Tibial nerve (tissue), 4 donors: ENCODE data around the gene SPATA33. TPM values are rescaled to one million over a fixed set of nuclear protein-coding genes. Genes with fewer than 3 reads are reported as not detected.
"Not testable (repeated sequence)": the region's sequence is repeated elsewhere in the genome, so short reads cannot be mapped to it uniquely, and the experiment has no call there.

ENCODE experiments used
- DNase-seq, 2 donors: peaks; one replicate each; pipeline ENCODE4 v3.0.0-alpha.2; 2019; ENCODE audit warnings: low spot score in 2 of 2
- H3K27ac ChIP-seq, 4 donors: fragments of 200-600 bp; sonication (generic) in 3 of 4; one replicate each; pipeline ENCODE4 v1.5.1; 2017 to 2019; ENCODE audit warnings: mild to moderate bottlenecking in 1 of 4
- H3K27me3 ChIP-seq, 2 donors: fragments of 200-600 bp; sonication (generic) in 1 of 2; one replicate each; pipeline versions ENCODE4 v1.5.1 to v1.6.0; 2017 to 2019
- H3K36me3 ChIP-seq, 3 donors: fragments of 200-600 bp; sonication (generic); one replicate each; pipeline ENCODE4 v1.5.1; 2018 to 2019
- H3K4me1 ChIP-seq, 4 donors: fragments of 200-600 bp; sonication (generic) in 3 of 4; one replicate each; pipeline ENCODE4 v1.5.1; 2017 to 2019
- H3K4me3 ChIP-seq, 4 donors: fragments of 200-600 bp; sonication (generic) in 3 of 4; one replicate each; pipeline ENCODE4 v1.5.1; 2017 to 2019; ENCODE audit warnings: mild to moderate bottlenecking in 1 of 4, moderate library complexity in 1 of 4
- H3K9me3 ChIP-seq, 4 donors: fragments of 200-600 bp; sonication (generic) in 3 of 4; one replicate each; pipeline ENCODE4 v1.5.1; 2017 to 2019
- EP300 ChIP-seq, 2 donors: sonication (generic); formaldehyde crosslinking; IDR thresholded peaks; one replicate each; pipeline ENCODE4 v1.6.1; 2017; ENCODE audit warnings: antibody characterized with exemption in 2 of 2, mild to moderate bottlenecking in 1 of 2
- POLR2A ChIP-seq, 2 donors: fragments of 450-650 bp; IDR thresholded peaks; one replicate each; pipeline ENCODE4 v1.6.1; 2017; ENCODE audit warnings: antibody characterized with exemption in 2 of 2, mild to moderate bottlenecking in 2 of 2, moderate library complexity in 2 of 2
- WGBS, 2 donors: methylation state at CpG; one replicate each; pipeline ENCODE4 v1.1.5; 2018; 5-methylcytosine and 5-hydroxymethylcytosine counted together
- total RNA-seq, 4 donors: library from RNA; depleted of rRNA; stranded (reverse); fragments of >200 nt; gene quantifications; one replicate each; pipeline ENCODE4 v1.1.0, GENCODE V29; 2016
- TF ChIP-seq, protein P1 (sequence below), 5 experiments: fragments of 200-600 bp in 3 of 5; fragments of 450-650 bp in 2 of 5; sonication (generic) in 3 of 5; IDR thresholded peaks; one replicate each; pipeline ENCODE4 v1.5.1; 2016 to 2019; ENCODE audit warnings: antibody characterized with exemption in 5 of 5, mild to moderate bottlenecking in 3 of 5, moderate library complexity in 2 of 5

The SPATA33 gene
- total RNA-seq, 4 donors from 2014 or later, result 4.8 to 9.0 (median 7.2) TPM

DNA sequence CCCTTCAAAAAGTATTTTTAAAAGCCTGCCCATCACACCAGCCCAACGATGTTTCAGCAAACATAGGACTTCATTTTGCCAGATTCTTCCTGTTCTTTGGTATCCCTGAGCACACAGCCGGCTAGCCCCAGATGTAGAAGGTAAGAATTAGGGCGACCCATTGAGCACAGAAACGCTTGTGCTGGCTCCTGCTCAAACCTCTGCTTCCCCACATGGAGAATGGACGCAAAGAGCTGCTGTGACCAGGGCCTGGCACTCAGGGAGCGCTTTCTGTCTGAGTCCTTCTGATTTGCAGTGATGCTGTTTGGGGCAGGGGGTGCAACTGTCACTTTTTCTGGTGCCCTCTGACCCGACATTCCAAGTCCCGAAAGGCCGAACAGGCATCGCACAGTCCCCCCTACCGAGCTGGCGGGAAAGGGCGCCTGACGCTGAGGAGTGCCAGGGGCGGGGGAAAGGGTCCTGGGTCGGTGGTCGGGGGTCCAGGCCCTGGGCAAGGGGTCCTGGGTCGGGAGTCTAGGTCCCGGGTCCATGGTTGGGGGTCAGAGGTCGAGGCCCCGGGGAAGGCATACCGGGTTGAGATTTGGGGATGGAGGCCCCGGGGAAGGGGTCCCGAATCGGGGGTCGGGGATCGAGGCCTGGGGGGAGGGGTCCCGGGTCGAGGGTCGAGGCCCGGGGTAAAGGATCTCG, 1.1 kb upstream of the SPATA33 start:
- H3K36me3 ChIP-seq, result peaks cover 0 to 33% (median 0%) of the 10 kb centered on the region in 3 donors
- H3K27me3 ChIP-seq, result no peaks in the 10 kb centered on the region
- 33 to 36% methylated on average over 29 to 31 of the region's 32 CpGs for WGBS, 2 donors
- peaks cover 0 to 28% (median 11%) of the 10 kb centered on the region in 4 donors for H3K4me1 ChIP-seq
- H3K27ac ChIP-seq, result peak overlapping the region; percentile 71 to 92 (median 77)
- no peak for TF ChIP-seq POLR2A (IDR thresholded peaks at IDR 0.05)
- TF ChIP-seq, protein P1, sequence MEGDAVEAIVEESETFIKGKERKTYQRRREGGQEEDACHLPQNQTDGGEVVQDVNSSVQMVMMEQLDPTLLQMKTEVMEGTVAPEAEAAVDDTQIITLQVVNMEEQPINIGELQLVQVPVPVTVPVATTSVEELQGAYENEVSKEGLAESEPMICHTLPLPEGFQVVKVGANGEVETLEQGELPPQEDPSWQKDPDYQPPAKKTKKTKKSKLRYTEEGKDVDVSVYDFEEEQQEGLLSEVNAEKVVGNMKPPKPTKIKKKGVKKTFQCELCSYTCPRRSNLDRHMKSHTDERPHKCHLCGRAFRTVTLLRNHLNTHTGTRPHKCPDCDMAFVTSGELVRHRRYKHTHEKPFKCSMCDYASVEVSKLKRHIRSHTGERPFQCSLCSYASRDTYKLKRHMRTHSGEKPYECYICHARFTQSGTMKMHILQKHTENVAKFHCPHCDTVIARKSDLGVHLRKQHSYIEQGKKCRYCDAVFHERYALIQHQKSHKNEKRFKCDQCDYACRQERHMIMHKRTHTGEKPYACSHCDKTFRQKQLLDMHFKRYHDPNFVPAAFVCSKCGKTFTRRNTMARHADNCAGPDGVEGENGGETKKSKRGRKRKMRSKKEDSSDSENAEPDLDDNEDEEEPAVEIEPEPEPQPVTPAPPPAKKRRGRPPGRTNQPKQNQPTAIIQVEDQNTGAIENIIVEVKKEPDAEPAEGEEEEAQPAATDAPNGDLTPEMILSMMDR (IDR thresholded peaks at IDR 0.05), result no peak
- DNase-seq, result no peak
- H3K4me3 ChIP-seq, result peak overlapping the region; percentile 74 to 100 (median 90)
- H3K9me3 ChIP-seq, result no peaks in the 10 kb centered on the region

DNA sequence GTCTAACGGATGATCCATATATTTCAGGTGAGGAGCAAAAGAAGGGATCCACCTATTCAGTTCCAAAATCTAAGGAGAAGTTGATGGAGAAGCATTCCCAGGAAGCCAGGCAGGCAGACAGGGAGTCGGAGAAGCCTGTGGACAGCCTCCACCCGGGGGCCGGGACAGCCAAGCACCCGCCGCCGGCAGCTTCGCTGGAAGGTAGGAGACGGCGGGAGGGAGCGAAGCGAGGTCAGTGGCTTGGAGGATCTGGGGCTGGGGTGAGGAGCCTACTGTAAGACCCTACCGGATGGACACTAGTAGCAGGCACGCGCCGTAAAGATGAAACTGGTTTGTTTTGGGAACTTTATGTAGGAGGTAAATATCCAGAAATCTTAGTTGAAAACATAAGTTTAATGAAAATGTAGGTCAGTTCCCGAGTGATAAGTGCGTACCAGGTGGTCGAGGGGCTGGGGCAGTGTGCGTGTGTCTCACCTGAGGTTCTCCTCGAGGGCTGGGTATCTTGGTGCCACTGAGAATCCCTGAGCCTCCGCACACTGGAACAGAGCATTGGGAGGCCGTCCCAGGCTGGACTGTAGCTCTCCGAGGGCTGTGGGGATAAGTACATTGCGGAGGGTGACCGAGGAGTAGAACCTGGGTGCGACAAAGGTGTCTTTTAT, 714 bp downstream of the SPATA33 start:
- 12 to 16% methylated on average over 26 to 27 of the region's 27 CpGs for WGBS, 2 donors
- H3K27me3 ChIP-seq, result no peaks in the 10 kb centered on the region
- peaks cover 0 to 28% (median 11%) of the 10 kb centered on the region in 4 donors for H3K4me1 ChIP-seq
- no peak for TF ChIP-seq POLR2A (IDR thresholded peaks at IDR 0.05)
- peak overlapping the region in 3 of 4 donors; percentile 73 to 92 (median 81) for H3K27ac ChIP-seq
- no peaks in the 10 kb centered on the region for H3K9me3 ChIP-seq
- H3K4me3 ChIP-seq, result peak overlapping the region; percentile 74 to 100 (median 90)
- peaks cover 0 to 37% (median 0%) of the 10 kb centered on the region in 3 donors for H3K36me3 ChIP-seq
- no peak for DNase-seq

GRCh38 chr16:89660146-89660545, 2.5 kb downstream of the SPATA33 start:
- WGBS, 2 donors, result 89 to 90% methylated on average over 7 of the region's 7 CpGs
- no peak for DNase-seq
- Histone ChIP-seq H3K27me3 (no peaks in the 10 kb centered on the region), H3K4me1 (peaks cover 0 to 28% (median 11%) of the 10 kb centered on the region in 4 donors), H3K4me3 (no peak overlapping the region), H3K9me3 (no peaks in the 10 kb centered on the region), H3K27ac (no peak overlapping the region), H3K36me3 (peaks cover 0 to 47% (median 0%) of the 10 kb centered on the region in 3 donors)
- TF ChIP-seq POLR2A (IDR thresholded peaks at IDR 0.05) (no peak), EP300 (IDR thresholded peaks at IDR 0.05) (no peak)
- TF ChIP-seq, protein P1 (IDR thresholded peaks at IDR 0.05), result no peak

GRCh38 chr16:89661215-89661614, 3.6 kb downstream of the SPATA33 start:
- no peaks in the 10 kb centered on the region for H3K27me3 ChIP-seq
- H3K9me3 ChIP-seq, result no peaks in the 10 kb centered on the region
- no peak for DNase-seq
- TF ChIP-seq EP300 (IDR thresholded peaks at IDR 0.05) (no peak), POLR2A (IDR thresholded peaks at IDR 0.05) (no peak)
- TF ChIP-seq, protein P1 (IDR thresholded peaks at IDR 0.05), result no peak
- no peak overlapping the region for H3K4me3 ChIP-seq
- WGBS, 2 donors, result 94 to 95% methylated on average over 9 of the region's 9 CpGs
- H3K27ac ChIP-seq, result no peak overlapping the region
- H3K4me1 ChIP-seq, result peaks cover 0 to 22% (median 11%) of the 10 kb centered on the region in 4 donors
- H3K36me3 ChIP-seq, result peaks cover 0 to 47% (median 0%) of the 10 kb centered on the region in 3 donors

GRCh38 chr16:89664238-89664637, 6.6 kb downstream of the SPATA33 start:
- not testable (repeated sequence) for H3K9me3 ChIP-seq, H3K4me3 ChIP-seq, H3K27ac ChIP-seq, DNase-seq, H3K4me1 ChIP-seq, H3K27me3 ChIP-seq
- WGBS, 2 donors, result 70 to 76% methylated on average over 11 of the region's 11 CpGs
- H3K36me3 ChIP-seq, result peaks cover 0 to 47% (median 0%) of the 10 kb centered on the region in 3 donors

DNA sequence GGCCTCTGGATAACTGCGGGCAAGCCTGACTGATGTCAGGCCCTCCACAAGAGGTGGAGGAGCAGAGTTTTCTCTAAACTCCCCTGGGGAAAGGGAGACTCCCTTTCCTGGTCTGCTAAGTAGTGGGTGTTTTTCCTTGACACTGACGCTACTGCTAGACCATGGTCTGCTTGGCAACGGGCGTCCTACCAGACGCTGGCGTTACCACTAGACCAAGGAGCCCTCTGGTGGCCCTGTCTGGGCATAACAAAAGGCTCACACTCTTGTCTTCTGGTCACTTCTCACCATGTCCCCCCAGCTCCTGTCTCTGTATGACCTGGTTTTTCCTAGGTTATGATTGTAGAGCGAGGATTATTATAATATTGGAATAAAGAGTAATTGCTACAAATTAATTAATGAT, 9.4 kb downstream of the SPATA33 start:
- H3K27ac ChIP-seq, DNase-seq, H3K4me1 ChIP-seq, H3K9me3 ChIP-seq, H3K4me3 ChIP-seq, H3K27me3 ChIP-seq: not testable (repeated sequence)
- WGBS, 2 donors, result 41 to 54% methylated on average over 7 of the region's 7 CpGs
- H3K36me3 ChIP-seq, result peaks cover 0 to 28% (median 0%) of the 10 kb centered on the region in 3 donors
- TF ChIP-seq, protein P1 (IDR thresholded peaks at IDR 0.05), result peak in 1 of 5 experiments; percentile 15
